T-helper 2 cell treated with Interferon-gamma antibody and Interleukin-4, amounts not matched to agents 5 μg/mL and 100 μg/mL, for 36 hours (primary cell): ENCODE data around the gene STAT4.

Experiments used
- DNase-seq: peaks from one replicate; pipeline ENCODE4 v3.0.0; 2021; ENCODE audit warnings: low spot score
- H3K27ac Mint-ChIP-seq: one replicate; pipeline ENCODE4 v1.8.0; 2021; ENCODE audit warnings: mild to moderate bottlenecking, mixed read lengths
- H3K27me3 Mint-ChIP-seq: one replicate; pipeline ENCODE4 v1.8.0; 2021; ENCODE audit warnings: low read depth, mixed read lengths
- H3K36me3 Mint-ChIP-seq: one replicate; pipeline ENCODE4 v1.8.0; 2021; ENCODE audit warnings: low read depth, mixed read lengths
- H3K4me1 Mint-ChIP-seq: one replicate; pipeline ENCODE4 v1.8.0; 2021; ENCODE audit warnings: low read depth, mixed read lengths
- H3K4me3 Mint-ChIP-seq: one replicate; pipeline ENCODE4 v1.8.0; 2022; ENCODE audit warnings: mild to moderate bottlenecking, moderate library complexity, mixed read lengths
- H3K9me3 Mint-ChIP-seq: one replicate; pipeline ENCODE4 v1.8.0; 2021; ENCODE audit warnings: mixed read lengths

Gene STAT4

DNA sequence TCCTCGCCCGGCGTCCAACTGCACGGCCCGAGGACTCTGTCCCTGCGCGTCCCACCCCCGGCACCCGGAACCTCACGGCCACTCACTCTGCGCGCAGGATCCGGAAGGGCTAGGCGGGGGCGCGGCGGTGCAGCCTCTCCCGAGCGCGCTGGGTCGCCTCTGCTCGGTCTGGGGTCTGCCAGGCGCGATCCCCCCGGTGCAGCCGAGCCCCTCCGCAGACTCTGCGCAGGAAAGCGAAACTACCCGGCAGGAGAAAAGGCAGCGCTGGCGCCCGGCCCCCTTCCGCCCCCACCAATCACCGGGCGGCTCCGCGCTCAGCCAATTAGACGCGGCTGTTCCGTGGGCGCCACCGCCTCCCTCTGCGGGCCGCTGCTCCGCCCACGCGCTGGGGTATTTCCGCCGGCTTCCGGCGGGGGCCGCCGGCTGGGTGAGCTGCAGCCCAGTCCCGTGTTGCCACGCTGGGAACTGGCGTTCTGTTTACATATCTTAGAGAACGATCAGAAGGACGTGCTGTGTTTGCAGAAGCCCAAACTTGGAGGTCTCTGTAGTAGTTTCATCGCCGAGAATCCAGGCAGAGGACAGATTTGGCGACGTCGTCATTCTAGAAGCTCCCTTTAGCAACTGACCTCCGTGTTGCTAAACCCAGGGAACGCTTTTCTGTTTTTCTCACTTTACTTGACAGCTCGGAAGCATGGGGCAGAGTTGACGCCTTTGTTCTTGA is 136.7 kb downstream of the STAT4 start, which contains the start of gene STAT1:
TSS of gene STAT1 (minus strand) at position 240 of the 721 bp plus-strand sequence. CDS start 4,168 bp downstream, outside the sequence.
- peaks cover 33% of the 10 kb centered on the region for H3K4me1 Mint-ChIP-seq
- H3K4me3 Mint-ChIP-seq, result no peak within 1 kb of the TSS
- H3K9me3 Mint-ChIP-seq, result peaks cover 4% of the 10 kb centered on the region
- H3K36me3 Mint-ChIP-seq, result peaks cover 31% of the 10 kb centered on the region
- H3K27ac Mint-ChIP-seq, result no peak within 1 kb of the TSS
- H3K27me3 Mint-ChIP-seq, result no peaks in the 10 kb centered on the region
- DNase-seq, result peak; percentile 97

DNA sequence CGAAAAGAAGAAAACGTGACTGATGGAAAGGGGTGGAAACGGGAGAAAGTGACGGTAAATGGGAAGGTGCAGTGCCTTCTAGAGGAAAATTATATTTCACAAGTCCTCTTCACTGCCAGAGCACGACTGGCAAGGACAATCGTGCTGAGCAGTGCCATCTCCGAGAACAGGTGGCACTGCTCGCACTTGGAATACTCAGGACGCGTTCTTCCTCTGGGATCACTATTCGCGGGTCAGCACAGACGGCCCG is 137.2 kb downstream of the STAT4 start:
- H3K4me3 Mint-ChIP-seq, result no peak overlapping the region
- no peaks in the 10 kb centered on the region for H3K27me3 Mint-ChIP-seq
- peaks cover 34% of the 10 kb centered on the region for H3K36me3 Mint-ChIP-seq
- H3K9me3 Mint-ChIP-seq, result peaks cover 4% of the 10 kb centered on the region
- no peak for DNase-seq
- no peak overlapping the region for H3K27ac Mint-ChIP-seq
- peaks cover 31% of the 10 kb centered on the region for H3K4me1 Mint-ChIP-seq

DNA sequence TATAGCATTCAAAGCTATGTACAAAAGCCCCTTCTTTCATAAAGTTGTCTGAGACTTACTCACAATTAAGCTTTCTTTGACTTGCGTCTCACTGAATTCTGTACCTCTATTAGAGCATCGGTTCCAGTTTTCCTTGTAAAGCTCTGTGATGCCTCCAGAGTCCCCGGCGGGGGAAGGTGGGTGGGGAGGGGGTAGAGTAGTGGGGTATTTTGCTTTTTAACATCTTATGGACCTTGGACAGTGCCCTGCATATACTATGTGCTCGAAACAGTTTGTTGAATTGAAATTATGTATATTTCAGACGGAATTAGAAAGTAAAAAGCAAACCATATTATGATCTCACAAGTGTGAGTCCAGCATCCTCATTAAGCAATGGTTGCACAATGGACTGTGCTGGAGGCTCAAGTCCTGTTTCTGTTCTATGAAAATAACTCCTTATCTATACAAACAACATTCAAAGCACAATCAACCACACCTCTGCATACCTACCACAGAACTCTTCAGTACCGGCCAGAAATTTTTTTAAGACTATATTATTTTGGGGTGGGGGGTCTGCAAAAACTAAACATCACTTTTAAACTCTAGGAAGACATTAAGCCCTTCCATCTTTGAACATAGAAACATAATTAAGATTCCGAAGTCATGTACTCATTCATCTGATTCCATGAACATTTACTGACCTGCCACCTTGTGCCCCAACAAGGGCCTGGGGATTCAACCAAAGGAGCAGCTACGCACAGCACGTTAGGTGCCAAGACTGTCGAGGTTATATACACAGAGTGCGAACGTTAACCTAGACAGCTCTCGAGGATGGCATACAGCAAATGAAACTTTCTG is 137.7 kb downstream of the STAT4 start:
- no peak for DNase-seq
- no peak overlapping the region for H3K4me3 Mint-ChIP-seq
- H3K9me3 Mint-ChIP-seq, result peaks cover 4% of the 10 kb centered on the region
- H3K27me3 Mint-ChIP-seq, result no peaks in the 10 kb centered on the region
- peaks cover 40% of the 10 kb centered on the region for H3K36me3 Mint-ChIP-seq
- peaks cover 31% of the 10 kb centered on the region for H3K4me1 Mint-ChIP-seq
- H3K27ac Mint-ChIP-seq, result no peak overlapping the region

DNA sequence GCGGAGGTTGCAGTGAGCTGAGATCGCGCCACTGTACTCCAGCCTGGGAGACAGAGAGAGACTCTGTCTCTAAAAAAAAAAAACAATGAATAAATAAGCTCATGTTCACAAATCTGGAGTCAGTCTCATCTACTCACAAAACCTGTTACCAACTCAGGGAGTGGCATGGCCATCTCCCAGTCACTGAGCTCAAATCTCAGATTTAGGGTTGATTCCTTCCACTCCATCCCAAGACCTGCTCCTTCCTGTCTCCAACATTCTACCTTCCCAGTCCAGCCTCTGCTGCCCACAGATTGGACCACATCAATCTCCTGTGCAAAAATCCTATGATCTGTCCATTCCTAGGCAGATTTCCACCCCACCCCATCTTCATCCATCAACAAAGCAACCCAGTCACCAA is 138.4 kb downstream of the STAT4 start:
- DNase-seq, result no peak
- H3K27ac Mint-ChIP-seq, result no peak overlapping the region
- peaks cover 32% of the 10 kb centered on the region for H3K4me1 Mint-ChIP-seq
- H3K27me3 Mint-ChIP-seq, result no peaks in the 10 kb centered on the region
- H3K36me3 Mint-ChIP-seq, result peaks cover 47% of the 10 kb centered on the region
- peaks cover 4% of the 10 kb centered on the region for H3K9me3 Mint-ChIP-seq
- H3K4me3 Mint-ChIP-seq, result no peak overlapping the region

DNA sequence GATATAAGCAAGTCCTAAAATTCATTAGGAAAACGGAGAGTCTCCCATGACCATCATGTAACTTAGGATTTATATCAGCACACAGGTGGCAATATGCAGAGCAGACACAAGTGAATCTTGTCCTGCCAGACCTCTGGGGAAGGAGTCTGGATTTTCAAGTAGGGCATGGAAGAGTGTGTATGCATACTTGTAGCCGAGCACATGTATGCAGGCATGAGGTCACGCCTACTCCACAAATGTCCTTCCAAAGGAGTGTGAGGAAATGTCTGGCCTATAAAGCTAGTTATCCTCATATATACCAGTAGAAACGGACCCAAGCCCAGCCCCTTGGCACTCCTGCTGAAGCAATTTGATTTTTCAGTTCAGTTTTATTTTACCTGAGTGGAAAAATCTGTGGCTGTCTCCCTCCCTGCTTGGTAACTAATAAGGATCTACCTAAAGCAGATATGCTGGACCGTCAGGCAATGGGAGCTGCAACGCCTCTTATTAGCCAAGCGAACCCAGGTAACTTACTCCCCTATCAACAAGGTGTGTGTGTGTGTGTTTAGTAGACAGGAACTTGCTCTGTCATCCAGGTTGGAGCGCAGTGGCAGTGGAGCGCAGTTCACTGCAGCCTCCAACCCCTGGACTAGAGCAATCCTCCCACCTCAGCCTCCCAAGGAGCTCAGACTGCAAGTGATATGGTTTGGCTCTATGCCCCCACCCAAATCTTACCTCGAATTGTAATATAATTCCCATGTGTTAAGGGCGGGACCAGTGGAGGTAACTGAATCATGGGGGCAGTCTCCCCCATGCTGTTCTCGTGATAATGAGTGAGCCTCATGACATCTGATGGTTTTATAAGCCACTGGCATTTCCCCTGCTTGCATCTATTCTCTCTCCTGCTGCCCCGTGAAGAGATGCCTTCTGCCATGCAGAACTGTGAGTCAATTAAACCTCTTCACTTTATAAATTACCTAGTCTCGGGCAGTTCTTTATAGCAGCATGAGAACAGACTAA is 139.6 kb downstream of the STAT4 start:
- H3K4me1 Mint-ChIP-seq, result peaks cover 34% of the 10 kb centered on the region
- H3K4me3 Mint-ChIP-seq, result no peak overlapping the region
- no peak for DNase-seq
- no peaks in the 10 kb centered on the region for H3K27me3 Mint-ChIP-seq
- peaks cover 9% of the 10 kb centered on the region for H3K9me3 Mint-ChIP-seq
- peak overlapping the region; percentile 62 for H3K27ac Mint-ChIP-seq
- H3K36me3 Mint-ChIP-seq, result peaks cover 54% of the 10 kb centered on the region

DNA sequence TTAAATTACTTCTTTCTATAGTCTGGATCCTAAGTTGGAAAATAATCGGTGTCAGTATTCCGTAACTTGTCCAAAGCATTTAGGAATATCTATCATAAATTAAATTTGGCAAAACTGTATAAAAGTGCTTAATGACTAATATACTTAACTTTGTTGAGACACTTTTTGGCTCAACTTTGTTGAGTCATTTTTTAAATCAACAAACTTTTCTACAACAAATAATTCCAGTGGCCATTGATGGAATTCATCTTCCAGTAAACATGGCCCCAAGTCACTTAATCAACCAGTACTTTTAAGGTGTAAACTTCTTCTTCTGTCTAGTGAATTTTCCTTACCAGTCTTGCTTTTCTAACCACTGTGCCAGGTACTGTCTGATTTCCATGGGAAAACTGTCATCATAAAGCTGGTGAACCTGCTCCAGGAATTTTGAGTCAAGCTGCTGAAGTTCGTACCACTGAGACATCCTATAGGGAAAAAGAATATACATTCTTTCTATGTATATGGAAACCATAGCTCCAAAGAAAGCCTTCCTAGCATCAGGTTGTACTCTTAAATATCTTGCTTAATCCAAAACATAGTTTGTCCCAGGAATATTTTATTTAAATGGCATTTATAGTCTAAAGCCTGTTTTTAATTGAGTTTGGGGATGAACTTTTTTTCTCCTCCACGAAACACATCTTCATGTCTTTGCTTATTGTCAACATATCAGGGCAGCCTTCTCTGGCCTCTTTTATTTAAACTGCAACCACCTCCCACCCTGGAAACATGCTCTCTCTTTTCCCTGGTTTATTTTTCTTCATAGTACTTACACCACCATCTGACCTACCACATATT is 141.0 kb downstream of the STAT4 start:
- DNase-seq, result no peak
- Mint-ChIP-seq H3K9me3 (peaks cover 11% of the 10 kb centered on the region), H3K27ac (no peak overlapping the region), H3K4me1 (peaks cover 40% of the 10 kb centered on the region), H3K36me3 (peaks cover 69% of the 10 kb centered on the region), H3K27me3 (no peaks in the 10 kb centered on the region), H3K4me3 (peak overlapping the region; percentile 77)

DNA sequence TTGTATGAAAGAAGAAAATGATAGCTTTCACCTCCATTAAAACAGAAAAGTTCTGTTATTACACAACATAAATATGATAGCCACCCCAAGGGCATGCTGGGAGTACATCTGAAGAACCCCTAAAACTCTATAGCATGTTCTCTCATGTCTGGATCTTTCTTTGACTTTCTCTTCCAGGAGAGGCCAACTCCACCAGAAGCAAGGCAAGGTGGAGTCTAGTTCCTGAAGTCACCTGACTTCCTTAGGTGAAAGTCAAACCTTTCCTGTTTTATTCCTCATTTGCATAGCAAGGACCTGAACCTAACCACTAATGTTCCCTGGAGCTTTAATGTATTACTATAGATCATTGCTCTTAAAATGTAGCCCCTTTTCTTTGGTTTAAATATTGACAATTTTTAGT is 142.5 kb downstream of the STAT4 start:
- H3K4me3 Mint-ChIP-seq, result peak overlapping the region; percentile 66
- H3K9me3 Mint-ChIP-seq, result peaks cover 23% of the 10 kb centered on the region
- H3K27ac Mint-ChIP-seq, result peak overlapping the region; percentile 2
- peaks cover 83% of the 10 kb centered on the region for H3K36me3 Mint-ChIP-seq
- no peaks in the 10 kb centered on the region for H3K27me3 Mint-ChIP-seq
- peaks cover 47% of the 10 kb centered on the region for H3K4me1 Mint-ChIP-seq
- DNase-seq, result no peak

DNA sequence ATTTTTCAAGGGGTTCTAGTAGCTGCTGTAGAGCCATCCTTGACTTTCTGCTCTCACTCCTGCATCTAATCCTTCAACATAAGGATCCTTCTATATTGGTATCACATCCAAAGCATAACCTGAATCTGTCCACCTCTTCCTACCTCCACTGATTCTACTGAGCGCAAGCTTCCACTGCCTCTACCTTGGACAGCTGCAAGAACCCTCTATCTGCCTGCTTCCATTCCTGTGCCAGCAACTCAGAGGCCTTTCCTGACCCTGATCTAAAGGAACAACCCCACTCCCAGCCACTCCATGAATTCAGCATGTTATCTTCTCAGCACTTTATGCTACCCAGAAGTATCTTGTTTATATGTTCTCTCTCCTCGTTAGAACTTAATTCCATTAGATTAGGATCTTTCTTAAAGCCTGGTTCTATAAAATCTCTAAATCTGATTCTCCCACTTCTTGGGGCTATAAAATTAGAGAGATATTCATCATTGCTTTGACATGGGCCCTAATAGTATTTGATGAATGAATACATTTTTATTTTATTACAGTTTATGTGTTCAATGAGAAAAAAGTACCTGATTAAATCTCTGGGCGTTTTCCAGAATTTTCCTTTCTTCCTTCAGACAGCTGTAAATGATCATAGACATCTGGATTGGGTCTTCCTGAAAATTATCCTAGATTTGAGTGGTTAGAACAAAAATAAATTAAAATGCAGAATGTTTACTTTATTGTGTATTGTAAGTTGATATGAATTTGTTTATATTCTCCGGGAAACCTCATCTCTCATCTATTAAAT is 143.6 kb downstream of the STAT4 start:
- no peak for DNase-seq
- peaks cover 94% of the 10 kb centered on the region for H3K36me3 Mint-ChIP-seq
- H3K27me3 Mint-ChIP-seq, result no peaks in the 10 kb centered on the region
- H3K27ac Mint-ChIP-seq, result peak overlapping the region; percentile 24
- peaks cover 25% of the 10 kb centered on the region for H3K9me3 Mint-ChIP-seq
- H3K4me3 Mint-ChIP-seq, result peak overlapping the region; percentile 41
- H3K4me1 Mint-ChIP-seq, result peaks cover 57% of the 10 kb centered on the region

DNA sequence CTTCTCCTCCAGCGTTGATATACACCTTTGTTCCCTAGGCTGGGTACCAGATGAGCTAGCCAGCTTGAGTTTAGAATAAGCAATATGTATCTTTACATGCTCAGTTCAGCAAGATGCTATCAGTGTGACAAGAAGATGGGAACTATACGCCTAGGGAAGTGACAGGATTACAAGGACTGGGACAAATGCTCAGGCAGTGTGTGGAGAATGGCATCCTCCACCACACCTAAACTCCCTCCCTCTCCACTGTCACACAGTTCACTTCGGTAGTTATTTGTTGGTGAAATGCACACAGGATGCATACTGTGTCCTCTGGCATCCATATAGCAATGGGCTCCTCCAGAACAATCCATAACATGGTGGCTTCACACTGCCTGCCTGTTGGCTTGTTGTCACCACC is 144.5 kb downstream of the STAT4 start:
- DNase-seq, result no peak
- H3K27ac Mint-ChIP-seq, result peak overlapping the region; percentile 16
- peak overlapping the region; percentile 11 for H3K4me3 Mint-ChIP-seq

DNA sequence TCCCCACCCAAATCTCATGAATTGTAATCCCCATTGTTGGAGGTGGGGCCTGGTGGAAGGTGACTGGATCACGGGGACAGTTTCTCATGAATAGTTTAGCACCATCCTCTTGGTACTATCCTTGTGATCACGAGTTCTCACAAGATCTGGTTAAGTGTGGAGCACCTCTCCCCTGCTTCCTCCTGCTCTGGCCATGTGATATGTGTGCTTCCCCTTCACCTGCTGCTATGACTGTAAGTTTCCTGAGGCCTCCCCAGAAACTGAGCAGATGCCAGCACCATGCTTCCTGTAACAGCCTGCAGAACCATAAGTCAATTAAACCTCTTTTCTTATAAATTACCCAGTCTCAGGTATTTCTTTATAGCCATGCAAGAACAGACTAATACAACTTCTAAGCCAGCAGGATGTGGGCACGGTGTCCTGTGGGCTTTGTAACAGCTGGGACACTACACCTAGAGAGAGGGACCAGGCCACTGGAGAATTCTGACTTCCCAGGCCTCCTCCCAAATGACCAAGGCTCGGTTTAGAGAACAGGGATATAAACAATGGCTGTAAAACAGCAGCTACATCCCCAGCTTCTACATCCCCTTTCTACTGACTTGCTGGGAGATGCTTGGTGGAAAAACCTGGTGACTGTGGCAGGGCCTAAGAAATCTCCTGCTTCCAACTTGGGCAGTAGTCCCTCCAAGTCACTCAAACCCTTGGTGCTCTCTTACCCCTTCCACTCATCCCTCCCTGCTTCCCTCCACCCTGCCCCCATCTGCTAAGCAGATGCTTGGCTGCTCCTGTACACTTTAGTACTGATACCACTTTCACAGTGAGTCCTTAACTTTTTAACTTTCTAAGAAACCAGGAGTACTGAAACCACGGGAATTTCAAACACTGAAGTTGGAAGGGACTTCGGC is 147.1 kb downstream of the STAT4 start:
- Mint-ChIP-seq H3K36me3 (peaks cover 99% of the 10 kb centered on the region), H3K27me3 (no peaks in the 10 kb centered on the region), H3K9me3 (peaks cover 25% of the 10 kb centered on the region), H3K4me1 (peaks cover 56% of the 10 kb centered on the region), H3K27ac (peak overlapping the region; percentile 73), H3K4me3 (peak overlapping the region; percentile 44)
- DNase-seq, result no peak

More for the DNA sequence above, 144.5 kb downstream of the STAT4 start:
- Mint-ChIP-seq H3K36me3 (peaks cover 96% of the 10 kb centered on the region), H3K9me3 (peaks cover 25% of the 10 kb centered on the region), H3K27me3 (no peaks in the 10 kb centered on the region), H3K4me1 (peaks cover 61% of the 10 kb centered on the region)

DNA sequence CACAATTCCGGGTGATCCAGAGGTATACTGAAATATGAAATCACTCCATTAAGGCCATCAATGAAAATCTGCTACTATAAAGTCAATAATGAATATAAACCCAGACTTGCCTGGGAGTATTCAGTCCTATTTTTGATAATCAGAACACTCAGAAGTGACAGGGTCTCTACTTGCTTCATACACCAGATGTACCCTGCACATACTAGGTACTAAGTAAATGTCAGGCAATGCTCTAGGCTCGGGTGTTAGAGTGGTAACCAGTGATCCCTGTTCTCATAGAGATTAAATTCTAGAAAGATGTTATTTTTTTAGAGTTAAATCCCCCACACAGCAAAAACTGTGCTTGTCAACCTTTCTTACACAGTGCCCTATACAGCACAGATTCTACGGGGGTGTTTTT is 149.2 kb downstream of the STAT4 start:
- Mint-ChIP-seq H3K27me3 (no peaks in the 10 kb centered on the region), H3K4me3 (no peak overlapping the region), H3K27ac (peak overlapping the region; percentile 21), H3K36me3 (peaks cover 97% of the 10 kb centered on the region), H3K4me1 (peaks cover 53% of the 10 kb centered on the region), H3K9me3 (peaks cover 20% of the 10 kb centered on the region)
- no peak for DNase-seq

DNA sequence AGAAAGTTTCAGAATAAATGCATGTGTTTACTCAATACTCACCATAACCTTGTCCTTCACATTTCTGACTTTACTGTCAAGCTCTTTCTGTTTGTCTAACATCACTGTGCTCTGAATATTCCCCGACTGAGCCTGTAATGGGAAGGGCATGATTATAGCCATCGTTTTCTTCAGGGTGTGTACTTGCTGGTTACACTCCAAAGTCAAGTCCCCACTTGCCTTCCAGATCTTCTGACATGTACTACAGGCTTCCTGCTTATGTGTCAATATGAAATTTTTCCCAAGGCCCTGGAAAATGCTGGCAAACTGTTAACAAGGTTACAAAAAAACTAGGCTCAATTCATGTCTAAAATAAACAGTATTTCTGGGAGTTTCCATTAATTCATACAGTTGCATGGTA is 149.8 kb downstream of the STAT4 start:
- Mint-ChIP-seq H3K27me3 (no peaks in the 10 kb centered on the region), H3K27ac (peak overlapping the region; percentile 56), H3K4me1 (peaks cover 50% of the 10 kb centered on the region), H3K4me3 (peak overlapping the region; percentile 5), H3K9me3 (peaks cover 20% of the 10 kb centered on the region), H3K36me3 (peaks cover 97% of the 10 kb centered on the region)
- no peak for DNase-seq
